NK-92 (cell line): ENCODE data around the gene CNTNAP2.

Experiments
- DNase-seq: peaks from one replicate; lab custom pipeline; 2025; ENCODE audit not compliant: unreplicated experiment; lab: John Stamatoyannopoulos, UW

The CNTNAP2 gene

GRCh38 chr7:147308539-147308938 lies 1191.9 kb downstream of the CNTNAP2 start:
- no peak for DNase-seq

GRCh38 chr7:147311336-147311735 lies 1194.7 kb downstream of the CNTNAP2 start:
- DNase-seq = no peak

GRCh38 chr7:147321504-147321903 lies 1204.9 kb downstream of the CNTNAP2 start:
- DNase-seq = no peak

GRCh38 chr7:147332988-147333387 lies 1216.4 kb downstream of the CNTNAP2 start:
- DNase-seq = no peak

GRCh38 chr7:147363101-147363500 lies 1246.5 kb downstream of the CNTNAP2 start:
- DNase-seq = no peak

- DNase-seq = no peak
Measured at GRCh38 chr7:147376192-147376591, 1259.6 kb downstream of the CNTNAP2 start.

GRCh38 chr7:147380926-147381325 lies 1264.3 kb downstream of the CNTNAP2 start:
- DNase-seq = no peak

- no peak for DNase-seq
Measured at GRCh38 chr7:147394329-147394728, 1277.7 kb downstream of the CNTNAP2 start.

- DNase-seq = no peak
Measured at GRCh38 chr7:147400221-147400689, 1283.7 kb downstream of the CNTNAP2 start.

- no peak for DNase-seq
Measured at GRCh38 chr7:147400925-147401324, 1284.3 kb downstream of the CNTNAP2 start.

- no peak for DNase-seq
Measured at GRCh38 chr7:147405621-147406020, 1289.0 kb downstream of the CNTNAP2 start.

GRCh38 chr7:147406521-147407135 lies 1290.0 kb downstream of the CNTNAP2 start:
- DNase-seq = no peak

- DNase-seq = no peak
Measured at GRCh38 chr7:147411096-147411495, 1294.5 kb downstream of the CNTNAP2 start.

- no peak for DNase-seq
Measured at GRCh38 chr7:147412109-147412508, 1295.5 kb downstream of the CNTNAP2 start.

GRCh38 chr7:147412782-147413556 lies 1296.4 kb downstream of the CNTNAP2 start:
- DNase-seq = no peak

- no peak for DNase-seq
Measured at GRCh38 chr7:147413557-147413870, 1296.9 kb downstream of the CNTNAP2 start.

GRCh38 chr7:147415991-147416390 lies 1299.4 kb downstream of the CNTNAP2 start:
- no peak for DNase-seq

- DNase-seq = no peak
Measured at GRCh38 chr7:147418966-147419365, 1302.4 kb downstream of the CNTNAP2 start.

- DNase-seq = no peak
Measured at GRCh38 chr7:147423875-147424274, 1307.3 kb downstream of the CNTNAP2 start.

GRCh38 chr7:147428075-147428474 lies 1311.5 kb downstream of the CNTNAP2 start:
- no peak for DNase-seq

GRCh38 chr7:147429961-147430360 lies 1313.4 kb downstream of the CNTNAP2 start:
- DNase-seq = no peak

GRCh38 chr7:147432079-147432478 lies 1315.5 kb downstream of the CNTNAP2 start:
- DNase-seq = no peak

GRCh38 chr7:147432576-147432975 lies 1316.0 kb downstream of the CNTNAP2 start:
- no peak for DNase-seq
